Measurements from ENCODE around the gene C2CD3.

- TF ChIP-seq, protein P1, sequence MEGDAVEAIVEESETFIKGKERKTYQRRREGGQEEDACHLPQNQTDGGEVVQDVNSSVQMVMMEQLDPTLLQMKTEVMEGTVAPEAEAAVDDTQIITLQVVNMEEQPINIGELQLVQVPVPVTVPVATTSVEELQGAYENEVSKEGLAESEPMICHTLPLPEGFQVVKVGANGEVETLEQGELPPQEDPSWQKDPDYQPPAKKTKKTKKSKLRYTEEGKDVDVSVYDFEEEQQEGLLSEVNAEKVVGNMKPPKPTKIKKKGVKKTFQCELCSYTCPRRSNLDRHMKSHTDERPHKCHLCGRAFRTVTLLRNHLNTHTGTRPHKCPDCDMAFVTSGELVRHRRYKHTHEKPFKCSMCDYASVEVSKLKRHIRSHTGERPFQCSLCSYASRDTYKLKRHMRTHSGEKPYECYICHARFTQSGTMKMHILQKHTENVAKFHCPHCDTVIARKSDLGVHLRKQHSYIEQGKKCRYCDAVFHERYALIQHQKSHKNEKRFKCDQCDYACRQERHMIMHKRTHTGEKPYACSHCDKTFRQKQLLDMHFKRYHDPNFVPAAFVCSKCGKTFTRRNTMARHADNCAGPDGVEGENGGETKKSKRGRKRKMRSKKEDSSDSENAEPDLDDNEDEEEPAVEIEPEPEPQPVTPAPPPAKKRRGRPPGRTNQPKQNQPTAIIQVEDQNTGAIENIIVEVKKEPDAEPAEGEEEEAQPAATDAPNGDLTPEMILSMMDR (IDR thresholded peaks at IDR 0.05), result no peak
- TF ChIP-seq POLR2A (IDR thresholded peaks at IDR 0.05), result no peak
- no peak for TF ChIP-seq EP300 (IDR thresholded peaks at IDR 0.05)
These were observed 31.5 kb downstream of the C2CD3 start for GRCh38 chr11:74139151-74139918.

Measured in gastroesophageal sphincter (tissue), 3 donors.